ENCODE data around the gene HPSE2. TPM values are rescaled to one million over a fixed set of nuclear protein-coding genes. Genes with fewer than 3 reads are reported as not detected.

Gene HPSE2
- total RNA-seq, 1 donor from 2014 or later = not detected

- intact Hi-C loops (cut with micrococcal nuclease) = no loop called here
Observed at GRCh38 chr10:98418665-98419468, 816.8 kb downstream of the HPSE2 start.

- intact Hi-C loops (cut with micrococcal nuclease) = no loop called here
Observed at GRCh38 chr10:98417973-98418664, 817.5 kb downstream of the HPSE2 start.

- intact Hi-C loops (cut with micrococcal nuclease) = no loop called here
Observed at GRCh38 chr10:98417481-98417959, 818.1 kb downstream of the HPSE2 start.

GRCh38 chr10:98416606-98417388 lies 818.9 kb downstream of the HPSE2 start:
- intact Hi-C loops (cut with micrococcal nuclease) = no loop called here

GRCh38 chr10:98415731-98416119 lies 819.9 kb downstream of the HPSE2 start:
- intact Hi-C loops (cut with micrococcal nuclease) = no loop called here

GRCh38 chr10:98414932-98415730 lies 820.5 kb downstream of the HPSE2 start, which contains the start of gene PYROXD2:
Gene PYROXD2 (minus strand): TSS chr10:98415182. CDS start chr10:98415135, 47 bp downstream.
- intact Hi-C loops (cut with micrococcal nuclease) = no loop called here

- intact Hi-C loops (cut with micrococcal nuclease) = no loop called here
Observed at GRCh38 chr10:98414578-98414931, 821.1 kb downstream of the HPSE2 start.

- intact Hi-C loops (cut with micrococcal nuclease) = no loop called here
Observed at GRCh38 chr10:98411768-98412167, 823.9 kb downstream of the HPSE2 start.

- intact Hi-C loops (cut with micrococcal nuclease) = no loop called here
Observed at GRCh38 chr10:98411166-98411565, 824.5 kb downstream of the HPSE2 start.

- intact Hi-C loops (cut with micrococcal nuclease) = no loop called here
Observed at GRCh38 chr10:98410759-98411158, 824.9 kb downstream of the HPSE2 start.

- intact Hi-C loops (cut with micrococcal nuclease) = no loop called here
Observed at GRCh38 chr10:98410135-98410743, 825.4 kb downstream of the HPSE2 start.

- intact Hi-C loops (cut with micrococcal nuclease) = no loop called here
Observed at GRCh38 chr10:98408799-98409198, 826.9 kb downstream of the HPSE2 start.

GRCh38 chr10:98407744-98408241 lies 827.9 kb downstream of the HPSE2 start:
- intact Hi-C loops (cut with micrococcal nuclease) = no loop called here

Other genes starting within 250 kb of the HPSE2 start
- 0.11 and 0.14 TPM in 2 replicates for gene CNNM1, start 93.5 kb upstream of the HPSE2 start, total RNA-seq
- 23.3 and 26.7 TPM in 2 replicates for gene GOT1, start 194.8 kb upstream of the HPSE2 start, total RNA-seq

Measured in T-helper 2 cell treated with Interferon-gamma antibody and Interleukin-4, amounts not matched to agents 100 ng/mL and 5 ng/mL, for 36 hours (primary cell).